GM12878 (cell line): ENCODE data around the gene GLG1.
"Not testable (repeated sequence)": the region's sequence is repeated elsewhere in the genome, so short reads cannot be mapped to it uniquely, and the experiment has no call there.

ENCODE experiments used
- BCLAF1 ChIP-seq: fragments of 450-650 bp; IDR thresholded peaks from 2 replicates; pipeline ENCODE4 v1.6.1; 2017; ENCODE audit warnings: antibody characterized with exemption, mild to moderate bottlenecking, moderate library complexity
- CREB1 ChIP-seq: IDR thresholded peaks from 2 replicates; pipeline ENCODE4 v1.6.1; 2012; ENCODE audit warnings: low read depth, mild to moderate bottlenecking, inconsistent platforms
- CREM ChIP-seq: IDR thresholded peaks from 2 replicates; pipeline ENCODE4 v1.6.1; 2014; ENCODE audit warnings: antibody characterized with exemption, low read depth
- CTCF ChIP-seq, 3 experiments: IDR thresholded peaks in 2 of 3; conservative IDR thresholded peaks in 1 of 3; 2 replicates each; pipeline ENCODE4 v1.5.1; 2011; ENCODE audit warnings: low read depth in 3 of 3, low read length in 3 of 3, mild to moderate bottlenecking in 3 of 3, control low read depth in 2 of 3, moderate library complexity in 2 of 3, inconsistent platforms in 1 of 3, mixed read lengths in 1 of 3; ENCODE audit not compliant: control insufficient read depth in 2 of 3, insufficient read depth in 1 of 3; ENCODE audit errors: extremely low read depth in 1 of 3
- RCOR1 ChIP-seq: conservative IDR thresholded peaks from 2 replicates; pipeline ENCODE4 v1.6.1; 2012; ENCODE audit warnings: low read depth, low read length, improper control_type of control experiment

- TF ChIP-seq BCLAF1; RCOR1; CREB1; CREM; CTCF (IDR thresholded peaks at IDR 0.05 in 2 of 3, conservative IDR thresholded peaks at IDR 0.05 in 1 of 3; ENCODE audit: control insufficient read depth in 2 of 3, extremely low read depth in 1 of 3, insufficient read depth in 1 of 3, low read depth in 3 of 3, low read length in 3 of 3): not testable (repeated sequence)
These were observed 163.1 kb downstream of the GLG1 start for GRCh38 chr16:74443624-74444346.
